Measurements from ENCODE around the gene RAB28.

DNA sequence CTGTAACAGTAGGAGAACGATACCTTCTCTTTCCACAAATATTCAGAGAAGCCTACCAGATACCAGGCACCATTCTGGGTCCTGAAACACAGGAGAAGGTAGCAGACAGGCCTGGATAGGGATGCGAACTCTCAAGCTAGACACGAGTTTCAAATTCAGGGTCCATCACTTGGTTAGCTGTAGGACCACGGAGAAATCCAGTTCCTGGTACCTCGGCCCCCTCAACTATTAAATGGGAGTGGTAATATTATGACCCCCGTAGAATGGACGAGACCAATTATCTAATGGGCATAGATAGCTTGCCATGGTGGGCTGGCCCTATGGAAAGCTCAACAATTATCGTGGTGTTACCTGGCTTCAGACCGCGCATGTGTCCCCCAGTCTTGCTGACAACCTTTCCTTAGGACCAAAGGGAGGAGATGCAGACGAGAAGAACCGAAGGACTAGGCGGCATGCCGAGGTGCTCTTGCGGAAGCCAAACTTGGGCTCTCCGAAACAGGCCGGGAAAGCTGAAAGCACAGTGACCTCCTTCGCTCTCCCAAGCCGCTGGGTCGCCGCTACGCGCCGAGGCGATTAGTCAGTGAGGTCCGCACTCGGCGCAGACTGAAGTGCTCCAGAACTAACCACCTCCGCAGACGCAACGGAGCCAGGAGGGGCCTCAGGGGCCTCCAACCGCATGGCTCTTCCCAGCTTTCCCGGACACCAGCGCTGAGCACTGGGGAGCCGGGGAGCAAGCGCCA, 40.5 kb upstream of the RAB28 start:
- TF ChIP-seq JUN (CRISPR knock-in tag; IDR thresholded peaks at IDR 0.05) (no peak), SMAD3 (CRISPR knock-in tag; IDR thresholded peaks at IDR 0.05; ENCODE audit: borderline replicate concordance) (no peak), SP1 (CRISPR knock-in tag; conservative IDR thresholded peaks at IDR 0.05) (no peak), ELF4 (CRISPR knock-in tag; IDR thresholded peaks at IDR 0.05; ENCODE audit: low read depth) (no peak), FOXP1 (CRISPR knock-in tag; IDR thresholded peaks at IDR 0.05; ENCODE audit: borderline replicate concordance) (no peak), ZNF232 (CRISPR knock-in tag; IDR thresholded peaks at IDR 0.05) (no peak), OVOL2 (CRISPR knock-in tag; IDR thresholded peaks at IDR 0.05; ENCODE audit: borderline replicate concordance) (no peak), TEAD4 (CRISPR knock-in tag; IDR thresholded peaks at IDR 0.05) (no peak)
- TF ChIP-seq, protein P1, sequence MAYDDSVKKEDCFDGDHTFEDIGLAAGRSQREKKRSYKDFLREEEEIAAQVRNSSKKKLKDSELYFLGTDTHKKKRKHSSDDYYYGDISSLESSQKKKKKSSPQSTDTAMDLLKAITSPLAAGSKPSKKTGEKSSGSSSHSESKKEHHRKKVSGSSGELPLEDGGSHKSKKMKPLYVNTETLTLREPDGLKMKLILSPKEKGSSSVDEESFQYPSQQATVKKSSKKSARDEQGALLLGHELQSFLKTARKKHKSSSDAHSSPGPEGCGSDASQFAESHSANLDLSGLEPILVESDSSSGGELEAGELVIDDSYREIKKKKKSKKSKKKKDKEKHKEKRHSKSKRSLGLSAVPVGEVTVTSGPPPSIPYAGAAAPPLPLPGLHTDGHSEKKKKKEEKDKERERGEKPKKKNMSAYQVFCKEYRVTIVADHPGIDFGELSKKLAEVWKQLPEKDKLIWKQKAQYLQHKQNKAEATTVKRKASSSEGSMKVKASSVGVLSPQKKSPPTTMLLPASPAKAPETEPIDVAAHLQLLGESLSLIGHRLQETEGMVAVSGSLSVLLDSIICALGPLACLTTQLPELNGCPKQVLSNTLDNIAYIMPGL (CRISPR knock-in tag; IDR thresholded peaks at IDR 0.05) = no peak
- TF ChIP-seq, protein P2, sequence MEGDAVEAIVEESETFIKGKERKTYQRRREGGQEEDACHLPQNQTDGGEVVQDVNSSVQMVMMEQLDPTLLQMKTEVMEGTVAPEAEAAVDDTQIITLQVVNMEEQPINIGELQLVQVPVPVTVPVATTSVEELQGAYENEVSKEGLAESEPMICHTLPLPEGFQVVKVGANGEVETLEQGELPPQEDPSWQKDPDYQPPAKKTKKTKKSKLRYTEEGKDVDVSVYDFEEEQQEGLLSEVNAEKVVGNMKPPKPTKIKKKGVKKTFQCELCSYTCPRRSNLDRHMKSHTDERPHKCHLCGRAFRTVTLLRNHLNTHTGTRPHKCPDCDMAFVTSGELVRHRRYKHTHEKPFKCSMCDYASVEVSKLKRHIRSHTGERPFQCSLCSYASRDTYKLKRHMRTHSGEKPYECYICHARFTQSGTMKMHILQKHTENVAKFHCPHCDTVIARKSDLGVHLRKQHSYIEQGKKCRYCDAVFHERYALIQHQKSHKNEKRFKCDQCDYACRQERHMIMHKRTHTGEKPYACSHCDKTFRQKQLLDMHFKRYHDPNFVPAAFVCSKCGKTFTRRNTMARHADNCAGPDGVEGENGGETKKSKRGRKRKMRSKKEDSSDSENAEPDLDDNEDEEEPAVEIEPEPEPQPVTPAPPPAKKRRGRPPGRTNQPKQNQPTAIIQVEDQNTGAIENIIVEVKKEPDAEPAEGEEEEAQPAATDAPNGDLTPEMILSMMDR (IDR thresholded peaks at IDR 0.05) = no peak
- TF ChIP-seq, protein P3, sequence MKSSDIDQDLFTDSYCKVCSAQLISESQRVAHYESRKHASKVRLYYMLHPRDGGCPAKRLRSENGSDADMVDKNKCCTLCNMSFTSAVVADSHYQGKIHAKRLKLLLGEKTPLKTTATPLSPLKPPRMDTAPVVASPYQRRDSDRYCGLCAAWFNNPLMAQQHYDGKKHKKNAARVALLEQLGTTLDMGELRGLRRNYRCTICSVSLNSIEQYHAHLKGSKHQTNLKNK (CRISPR knock-in tag; IDR thresholded peaks at IDR 0.05) = no peak
- TF ChIP-seq, protein P4, sequence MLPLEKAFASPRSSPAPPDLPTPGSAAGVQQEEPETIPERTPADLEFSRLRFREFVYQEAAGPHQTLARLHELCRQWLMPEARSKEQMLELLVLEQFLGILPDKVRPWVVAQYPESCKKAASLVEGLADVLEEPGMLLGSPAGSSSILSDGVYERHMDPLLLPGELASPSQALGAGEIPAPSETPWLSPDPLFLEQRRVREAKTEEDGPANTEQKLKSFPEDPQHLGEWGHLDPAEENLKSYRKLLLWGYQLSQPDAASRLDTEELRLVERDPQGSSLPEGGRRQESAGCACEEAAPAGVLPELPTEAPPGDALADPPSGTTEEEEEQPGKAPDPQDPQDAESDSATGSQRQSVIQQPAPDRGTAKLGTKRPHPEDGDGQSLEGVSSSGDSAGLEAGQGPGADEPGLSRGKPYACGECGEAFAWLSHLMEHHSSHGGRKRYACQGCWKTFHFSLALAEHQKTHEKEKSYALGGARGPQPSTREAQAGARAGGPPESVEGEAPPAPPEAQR (CRISPR knock-in tag; IDR thresholded peaks at IDR 0.05) = no peak
